GM06990 (cell line): ENCODE results near the gene PSMD11.

Experiments
- DNase-seq: peaks from one replicate; pipeline ENCODE4 v3.0.0-alpha.2; 2011; ENCODE audit not compliant: insufficient read length; ENCODE audit errors: extremely low read depth
- H3K27me3 ChIP-seq: replicated peaks from 2 replicates; pipeline ENCODE4 v1.6.0; 2011; ENCODE audit warnings: low read length; ENCODE audit not compliant: control insufficient read depth, insufficient read depth
- H3K36me3 ChIP-seq: 2 replicates; pipeline ENCODE4 v1.5.1; 2011; ENCODE audit warnings: low read length; ENCODE audit not compliant: control insufficient read depth, insufficient read depth
- H3K4me3 ChIP-seq: replicated peaks from 2 replicates; pipeline ENCODE4 v1.5.1; 2011; ENCODE audit warnings: low read depth, mild to moderate bottlenecking, control low read depth, low read length
- CTCF ChIP-seq: IDR thresholded peaks from 2 replicates; pipeline ENCODE4 v1.5.1; 2011; ENCODE audit warnings: low read length, control low read depth, mild to moderate bottlenecking, inconsistent platforms; ENCODE audit not compliant: insufficient read depth, poor library complexity, severe bottlenecking

The PSMD11 gene

GRCh38 chr17:32488177-32488542 is 43.9 kb downstream of the PSMD11 start:
- no peaks in the 10 kb centered on the region for H3K27me3 ChIP-seq
- no peak for TF ChIP-seq CTCF
- no peak for DNase-seq
- H3K36me3 ChIP-seq, result peaks cover 5% of the 10 kb centered on the region; the same call in 1 of the 2 replicates
- H3K4me3 ChIP-seq, result peak overlapping the region; percentile 69

GRCh38 chr17:32488604-32489180 is 44.4 kb downstream of the PSMD11 start:
- H3K36me3 ChIP-seq, result peaks cover 5% of the 10 kb centered on the region; the same call in 1 of the 2 replicates
- peak overlapping the region; percentile 69 for H3K4me3 ChIP-seq
- no peak for DNase-seq
- H3K27me3 ChIP-seq, result no peaks in the 10 kb centered on the region
- no peak for TF ChIP-seq CTCF

GRCh38 chr17:32489320-32490100 is 45.2 kb downstream of the PSMD11 start:
- H3K27me3 ChIP-seq, result no peaks in the 10 kb centered on the region
- H3K36me3 ChIP-seq, result peaks cover 5% of the 10 kb centered on the region; the same call in 1 of the 2 replicates
- H3K4me3 ChIP-seq, result peak overlapping the region; percentile 69
- no peak for TF ChIP-seq CTCF
- DNase-seq, result no peak

GRCh38 chr17:32490101-32490482 is 45.8 kb downstream of the PSMD11 start:
- TF ChIP-seq CTCF, result peak; percentile 13
- Histone ChIP-seq H3K27me3 (no peaks in the 10 kb centered on the region), H3K4me3 (peak overlapping the region; percentile 69), H3K36me3 (peaks cover 5% of the 10 kb centered on the region; the same call in 1 of the 2 replicates)
- DNase-seq, result no peak

- no peaks in the 10 kb centered on the region for H3K27me3 ChIP-seq
- TF ChIP-seq CTCF, result no peak
- H3K4me3 ChIP-seq, result peak overlapping the region; percentile 69
- peak; percentile 60 for DNase-seq
- H3K36me3 ChIP-seq, result peaks cover 5% of the 10 kb centered on the region; the same call in 1 of the 2 replicates
Measured at GRCh38 chr17:32491371-32492263, 47.3 kb downstream of the PSMD11 start.
